Nephron (organoid): ENCODE measurements around the gene PRKCB.

Source experiments
- H3K27ac Mint-ChIP-seq, 3 experiments: 2 replicates each; pipeline ENCODE4 v1.8.0; 2020; ENCODE audit warnings: mixed read lengths in 3 of 3, mild to moderate bottlenecking in 2 of 3, moderate library complexity in 1 of 3
- H3K27me3 Mint-ChIP-seq: 2 replicates; pipeline ENCODE4 v1.8.0; 2021; ENCODE audit warnings: low read depth, mild to moderate bottlenecking, moderate library complexity, mixed read lengths
- H3K36me3 Mint-ChIP-seq: 2 replicates; pipeline ENCODE4 v1.8.0; 2020; ENCODE audit warnings: low read depth, mixed read lengths
- H3K4me1 Mint-ChIP-seq: 2 replicates; pipeline ENCODE4 v1.8.0; 2020; ENCODE audit warnings: mixed read lengths
- H3K4me3 Mint-ChIP-seq, 3 experiments: 2 replicates each; pipeline ENCODE4 v1.8.0; 2020; ENCODE audit warnings: mild to moderate bottlenecking in 3 of 3, mixed read lengths in 3 of 3, moderate library complexity in 2 of 3
- H3K9me3 Mint-ChIP-seq: 2 replicates; pipeline ENCODE4 v1.8.0; 2020; ENCODE audit warnings: mixed read lengths
- TF ChIP-seq, protein P1 (sequence below), 3 experiments: fragments of 200-600 bp; sonication (generic); IDR thresholded peaks; one replicate each; pipeline ENCODE4 v1.5.0; 2021; ENCODE audit warnings: antibody characterized with exemption in 3 of 3; ENCODE audit not compliant: unreplicated experiment in 3 of 3

PRKCB gene

DNA sequence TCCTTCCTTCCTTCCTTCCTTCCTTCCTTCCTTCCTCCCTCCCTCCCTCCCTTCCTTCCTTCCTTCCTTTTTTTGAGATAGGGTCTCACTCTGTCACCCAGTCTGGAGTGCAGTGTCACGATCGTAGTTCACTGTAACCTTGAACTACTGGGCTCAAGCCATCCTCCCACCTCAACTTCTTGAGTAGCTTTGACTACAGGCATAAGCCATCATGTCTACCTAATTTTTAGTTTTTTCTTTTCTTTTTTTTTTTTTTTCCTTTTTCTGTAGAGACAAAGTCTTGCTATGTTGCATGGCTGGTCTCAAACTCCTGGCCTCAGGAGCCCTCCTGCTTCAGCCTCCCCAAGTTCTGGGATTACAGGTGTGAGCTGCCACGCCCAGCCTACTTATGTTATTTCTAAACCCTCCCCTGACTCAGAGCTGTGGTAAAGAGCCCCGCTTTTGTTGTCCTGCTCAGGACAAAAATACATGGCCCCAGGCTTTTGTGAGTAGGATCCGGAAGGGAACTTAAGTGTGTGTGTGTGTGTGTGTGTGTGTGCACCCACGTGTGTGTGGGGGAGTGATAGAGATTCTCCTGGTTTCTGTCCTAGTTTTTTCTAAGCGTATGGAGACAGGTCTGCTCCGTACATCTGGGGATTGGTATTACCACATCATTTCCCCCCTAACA, 67.1 kb downstream of the PRKCB start:
- Mint-ChIP-seq H3K27me3 (peaks cover 22% of the 10 kb centered on the region), H3K27ac (no peak overlapping the region), H3K36me3 (no peaks in the 10 kb centered on the region), H3K4me1 (peaks cover 5% of the 10 kb centered on the region), H3K9me3 (no peaks in the 10 kb centered on the region), H3K4me3 (no peak overlapping the region)
- TF ChIP-seq, protein P1, sequence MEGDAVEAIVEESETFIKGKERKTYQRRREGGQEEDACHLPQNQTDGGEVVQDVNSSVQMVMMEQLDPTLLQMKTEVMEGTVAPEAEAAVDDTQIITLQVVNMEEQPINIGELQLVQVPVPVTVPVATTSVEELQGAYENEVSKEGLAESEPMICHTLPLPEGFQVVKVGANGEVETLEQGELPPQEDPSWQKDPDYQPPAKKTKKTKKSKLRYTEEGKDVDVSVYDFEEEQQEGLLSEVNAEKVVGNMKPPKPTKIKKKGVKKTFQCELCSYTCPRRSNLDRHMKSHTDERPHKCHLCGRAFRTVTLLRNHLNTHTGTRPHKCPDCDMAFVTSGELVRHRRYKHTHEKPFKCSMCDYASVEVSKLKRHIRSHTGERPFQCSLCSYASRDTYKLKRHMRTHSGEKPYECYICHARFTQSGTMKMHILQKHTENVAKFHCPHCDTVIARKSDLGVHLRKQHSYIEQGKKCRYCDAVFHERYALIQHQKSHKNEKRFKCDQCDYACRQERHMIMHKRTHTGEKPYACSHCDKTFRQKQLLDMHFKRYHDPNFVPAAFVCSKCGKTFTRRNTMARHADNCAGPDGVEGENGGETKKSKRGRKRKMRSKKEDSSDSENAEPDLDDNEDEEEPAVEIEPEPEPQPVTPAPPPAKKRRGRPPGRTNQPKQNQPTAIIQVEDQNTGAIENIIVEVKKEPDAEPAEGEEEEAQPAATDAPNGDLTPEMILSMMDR (IDR thresholded peaks at IDR 0.05; ENCODE audit: unreplicated experiment in 3 of 3): no peak

DNA sequence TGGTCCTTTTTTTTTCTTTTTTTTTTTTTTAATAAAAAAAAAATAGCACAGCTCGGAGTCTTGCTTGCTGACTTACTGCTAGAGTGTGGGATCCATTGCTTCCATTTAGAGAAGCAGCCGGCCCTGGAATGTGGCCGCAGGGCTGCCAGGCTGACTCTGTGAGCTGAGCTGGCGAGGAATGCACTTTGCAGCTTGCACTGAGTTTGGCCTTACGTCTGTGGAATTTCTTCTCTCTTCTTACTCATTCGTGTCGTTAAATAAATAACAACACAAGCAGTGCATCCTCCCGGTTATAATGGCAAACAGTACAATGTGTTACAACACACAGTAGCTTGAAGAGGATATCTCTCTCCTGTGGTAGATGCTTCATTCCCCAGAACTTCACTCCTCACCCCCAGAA, 69.2 kb downstream of the PRKCB start:
- Mint-ChIP-seq H3K36me3 (no peaks in the 10 kb centered on the region), H3K4me3 (no peak overlapping the region), H3K9me3 (no peaks in the 10 kb centered on the region), H3K27me3 (peaks cover 19% of the 10 kb centered on the region), H3K4me1 (peaks cover 5% of the 10 kb centered on the region), H3K27ac (peak overlapping the region in 2 of 3 experiments; percentile 5 to 55)
- TF ChIP-seq, protein P1 (IDR thresholded peaks at IDR 0.05; ENCODE audit: unreplicated experiment in 3 of 3): no peak

DNA sequence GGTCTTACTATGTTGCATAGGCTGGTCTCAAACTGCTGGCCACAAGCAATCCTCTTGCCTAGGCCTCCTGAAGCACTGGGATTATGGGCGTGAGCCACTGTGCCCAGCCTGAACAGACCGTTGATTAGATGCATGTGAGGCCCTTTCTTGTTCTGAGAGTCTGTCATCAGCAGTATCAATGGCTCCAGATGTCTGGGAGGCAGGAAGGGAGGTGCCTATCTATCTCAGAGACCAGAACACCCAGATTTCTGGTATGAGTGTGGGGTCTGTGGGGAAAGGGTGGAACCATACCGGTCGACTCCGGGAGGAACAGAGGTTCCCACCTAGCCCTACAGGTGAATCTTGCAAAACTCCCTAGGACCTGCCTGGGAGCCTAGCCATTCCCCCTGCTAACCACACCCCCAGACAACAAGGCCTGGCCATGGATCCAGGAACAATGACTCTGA, 71.7 kb downstream of the PRKCB start:
- Mint-ChIP-seq H3K36me3 (no peaks in the 10 kb centered on the region), H3K27ac (no peak overlapping the region), H3K4me3 (no peak overlapping the region), H3K4me1 (peaks cover 5% of the 10 kb centered on the region), H3K27me3 (peaks cover 13% of the 10 kb centered on the region), H3K9me3 (no peaks in the 10 kb centered on the region)
- TF ChIP-seq, protein P1 (IDR thresholded peaks at IDR 0.05; ENCODE audit: unreplicated experiment in 3 of 3): no peak

DNA sequence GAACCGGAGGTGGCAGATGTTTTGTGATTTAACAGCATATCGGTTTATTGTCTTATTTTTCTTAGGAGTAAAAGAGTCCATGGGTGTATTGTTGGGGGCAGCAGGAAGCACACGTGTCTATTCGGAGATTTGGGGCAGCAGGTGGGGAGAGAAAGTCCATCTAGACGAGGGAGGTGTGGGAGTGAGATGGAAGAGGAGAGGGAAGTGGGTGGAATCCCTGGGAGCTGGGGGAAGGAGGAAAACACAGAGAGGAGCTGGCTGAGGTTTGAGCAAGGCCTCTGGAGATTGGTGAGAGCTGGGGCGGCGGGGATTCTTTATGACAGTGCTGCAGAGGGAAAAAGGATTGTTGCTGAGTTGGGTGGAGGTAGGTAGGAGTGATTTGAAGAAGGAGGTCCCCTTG, 72.1 kb downstream of the PRKCB start:
- peaks cover 13% of the 10 kb centered on the region for H3K27me3 Mint-ChIP-seq

DNA sequence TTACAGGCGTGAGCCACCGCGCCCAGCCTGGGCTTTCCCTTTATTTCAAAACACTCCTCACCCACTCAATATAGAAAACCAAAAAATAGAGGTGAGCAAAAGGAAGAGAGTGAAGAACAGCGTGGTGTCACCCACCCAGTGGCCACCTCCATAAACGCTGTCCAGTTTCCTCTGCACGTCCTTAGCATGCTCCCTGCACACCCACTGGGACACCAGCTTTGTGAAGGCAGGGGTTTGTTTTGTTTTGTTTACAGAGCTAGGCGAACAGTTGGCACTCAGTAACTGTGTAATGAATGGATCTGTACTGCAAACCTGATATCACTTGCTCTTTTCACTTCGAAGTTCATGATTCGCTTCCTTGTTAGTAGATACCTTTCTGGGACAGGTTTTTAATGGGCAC, 73.0 kb downstream of the PRKCB start:
- Mint-ChIP-seq H3K4me1 (peaks cover 5% of the 10 kb centered on the region), H3K27me3 (peaks cover 13% of the 10 kb centered on the region), H3K27ac (no peak overlapping the region), H3K36me3 (no peaks in the 10 kb centered on the region), H3K9me3 (no peaks in the 10 kb centered on the region), H3K4me3 (no peak overlapping the region)
- TF ChIP-seq, protein P1 (IDR thresholded peaks at IDR 0.05; ENCODE audit: unreplicated experiment in 3 of 3): no peak

More for the DNA sequence above, 72.1 kb downstream of the PRKCB start:
- Mint-ChIP-seq H3K9me3 (no peaks in the 10 kb centered on the region), H3K4me1 (peaks cover 5% of the 10 kb centered on the region), H3K36me3 (no peaks in the 10 kb centered on the region), H3K27ac (no peak overlapping the region), H3K4me3 (no peak overlapping the region)
- TF ChIP-seq, protein P1 (IDR thresholded peaks at IDR 0.05; ENCODE audit: unreplicated experiment in 3 of 3): no peak

DNA sequence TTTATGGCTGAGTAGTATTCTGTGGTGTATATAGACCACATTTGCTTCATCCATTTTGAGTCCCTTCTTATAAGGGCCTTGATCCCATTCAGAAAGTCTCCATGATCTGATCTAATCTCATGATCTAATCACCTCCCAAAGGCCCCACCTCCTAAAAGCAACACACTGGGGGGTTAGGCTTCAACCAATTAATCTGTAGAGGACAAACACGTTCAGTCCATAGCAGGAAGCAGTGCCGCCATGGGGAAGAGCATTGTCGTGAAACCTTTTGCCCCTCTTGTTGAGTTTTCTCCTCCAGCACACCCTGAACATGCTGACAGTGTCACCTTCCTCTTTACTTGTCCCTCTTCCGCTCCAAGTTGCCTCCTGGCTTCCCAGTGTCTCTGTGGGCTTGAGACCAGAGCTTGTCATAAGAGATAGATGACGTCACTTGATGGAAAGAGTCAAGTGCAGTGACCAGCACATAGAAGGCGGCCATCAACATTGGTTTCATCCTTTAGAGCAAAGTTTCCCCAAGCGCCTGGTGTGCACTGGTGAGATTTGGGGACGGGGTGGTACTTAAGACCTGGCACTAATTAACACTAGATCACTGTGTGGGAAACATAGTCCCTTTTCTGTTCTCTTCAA, 74.1 kb downstream of the PRKCB start:
- no peaks in the 10 kb centered on the region for H3K9me3 Mint-ChIP-seq

More for the DNA sequence above, 74.1 kb downstream of the PRKCB start:
- TF ChIP-seq, protein P1 (IDR thresholded peaks at IDR 0.05; ENCODE audit: unreplicated experiment in 3 of 3): no peak
- H3K27ac Mint-ChIP-seq: no peak overlapping the region
- peaks cover 5% of the 10 kb centered on the region for H3K4me1 Mint-ChIP-seq
- H3K4me3 Mint-ChIP-seq: no peak overlapping the region
- H3K36me3 Mint-ChIP-seq: no peaks in the 10 kb centered on the region
- peaks cover 20% of the 10 kb centered on the region for H3K27me3 Mint-ChIP-seq
